HepG2 (cell line): ENCODE data around the gene CNN3. TPM values are rescaled to one million over a fixed set of nuclear protein-coding genes. Genes with fewer than 3 reads are reported as not detected.
A peak's percentile ranks its signal among the peaks of the same experiment; 100 is the strongest.

Source experiments
- CREM ChIP-seq, 2 experiments: sonication (generic) in 1 of 2; formaldehyde crosslinking in 1 of 2; IDR thresholded peaks; 2 replicates each; pipeline versions ENCODE4 v1.4.0 to v1.6.1; 2016 to 2020; ENCODE audit warnings: antibody characterized with exemption in 1 of 2, mild to moderate bottlenecking in 1 of 2, missing genetic modification reagents in 1 of 2
- ETV5 ChIP-seq: IDR thresholded peaks from 2 replicates; pipeline ENCODE4 v1.6.1; 2018; ENCODE audit warnings: missing biosample characterization, missing genetic modification reagents, inconsistent platforms, borderline replicate concordance
- JUN ChIP-seq: sonication (generic); formaldehyde crosslinking; IDR thresholded peaks from 2 replicates; pipeline ENCODE4 v1.4.0; 2020; ENCODE audit warnings: mild to moderate bottlenecking, missing genetic modification reagents
- KLF16 ChIP-seq, 2 experiments: sonication (generic) in 1 of 2; formaldehyde crosslinking in 1 of 2; IDR thresholded peaks; 2 replicates each; pipeline versions ENCODE4 v1.6.1 to v1.8.0; 2016 to 2023; ENCODE audit warnings: missing genetic modification reagents in 2 of 2, missing compliant biosample characterization in 1 of 2
- NCOA2 ChIP-seq: sonication (generic); formaldehyde crosslinking; IDR thresholded peaks from 2 replicates; pipeline ENCODE4 v1.8.0; 2022; ENCODE audit warnings: inconsistent platforms
- NFKB2 ChIP-seq: sonication (generic); formaldehyde crosslinking; IDR thresholded peaks from 2 replicates; pipeline ENCODE4 v1.4.0; 2020; ENCODE audit warnings: missing genetic modification reagents, borderline replicate concordance
- RARA ChIP-seq: IDR thresholded peaks from 2 replicates; pipeline ENCODE4 v1.6.1; 2016; ENCODE audit warnings: missing genetic modification reagents, missing compliant biosample characterization
- SAP130 ChIP-seq: IDR thresholded peaks from 2 replicates; pipeline ENCODE4 v1.6.1; 2016; ENCODE audit warnings: low read depth
- SKI ChIP-seq: fragments of 450-650 bp; IDR thresholded peaks from one replicate; pipeline ENCODE4 v1.6.1; 2018; ENCODE audit warnings: mild to moderate bottlenecking; ENCODE audit not compliant: partially characterized antibody
- TMF1 ChIP-seq: sonication (generic); formaldehyde crosslinking; IDR thresholded peaks from 2 replicates; pipeline ENCODE4 v1.8.1; 2022; ENCODE audit warnings: low read depth, missing genetic modification reagents
- YEATS4 ChIP-seq: sonication (generic); formaldehyde crosslinking; IDR thresholded peaks from 2 replicates; pipeline ENCODE4 v1.4.0; 2020; ENCODE audit warnings: missing genetic modification reagents, borderline replicate concordance
- YY1 ChIP-seq: IDR thresholded peaks from 2 replicates; pipeline ENCODE4 v1.6.1; 2011; ENCODE audit warnings: low read length, low read depth, moderate library complexity, mild to moderate bottlenecking; ENCODE audit not compliant: insufficient read depth, insufficient replicate concordance
- ZMYM4 ChIP-seq: sonication (generic); formaldehyde crosslinking; IDR thresholded peaks from 2 replicates; pipeline ENCODE4 v1.8.1; 2023; ENCODE audit warnings: mild to moderate bottlenecking, missing genetic modification reagents
- ZNF224 ChIP-seq: sonication (generic); formaldehyde crosslinking; IDR thresholded peaks from 2 replicates; pipeline ENCODE4 v1.5.0; 2020; ENCODE audit warnings: mild to moderate bottlenecking, missing genetic modification reagents
- ZNF256 ChIP-seq: sonication (generic); formaldehyde crosslinking; conservative IDR thresholded peaks from 2 replicates; pipeline ENCODE4 v1.4.0; 2020; ENCODE audit warnings: missing genetic modification reagents
- ZNF382 ChIP-seq: sonication (generic); formaldehyde crosslinking; IDR thresholded peaks from 2 replicates; pipeline ENCODE4 v1.5.0; 2020; ENCODE audit warnings: missing genetic modification reagents, mild to moderate bottlenecking, borderline replicate concordance
- ZNF773 ChIP-seq: sonication (generic); formaldehyde crosslinking; IDR thresholded peaks from 2 replicates; pipeline ENCODE4 v1.4.0; 2020; ENCODE audit warnings: missing genetic modification reagents, borderline replicate concordance
- ZNF883 ChIP-seq: sonication (generic); formaldehyde crosslinking; IDR thresholded peaks from 2 replicates; pipeline ENCODE4 v1.5.1; 2020; ENCODE audit warnings: mild to moderate bottlenecking, missing genetic modification reagents; ENCODE audit errors: not compliant biosample characterization
- ZNF891 ChIP-seq: sonication (generic); formaldehyde crosslinking; IDR thresholded peaks from 2 replicates; pipeline ENCODE4 v1.5.0; 2020; ENCODE audit warnings: mild to moderate bottlenecking, missing genetic modification reagents
- polyA plus RNA-seq, 8 experiments: library from polyadenylated mRNA; depleted of rRNA in 3 of 8; stranded (reverse) in 7 of 8; unstranded in 1 of 8; fragments of >200 nt; fragmentation: Illumina TruSeq in 4 of 8; extraction: Trizol in 4 of 8; gene quantifications; 2 replicates each; pipeline versions ENCODE4 v1.2.1 to v1.2.3, GENCODE V29; 2011 to 2016; ENCODE audit warnings: low read depth in 4 of 8, missing spikeins in 1 of 8, mixed read lengths in 1 of 8; ENCODE audit not compliant: insufficient read depth in 1 of 8
- total RNA-seq, 5 experiments: library from RNA; depleted of rRNA; stranded (reverse); fragments of >200 nt; fragmentation: Illumina TruSeq; extraction: Trizol; gene quantifications; 2 replicates each; pipeline ENCODE4 v1.2.3, GENCODE V29; 2016; ENCODE audit warnings: low read depth in 1 of 5
- TF ChIP-seq, protein P1 (sequence below): IDR thresholded peaks from 2 replicates; pipeline ENCODE4 v1.6.1; 2016; ENCODE audit warnings: low read depth, missing genetic modification reagents, missing compliant biosample characterization
- TF ChIP-seq, protein P2 (sequence below): IDR thresholded peaks from 2 replicates; pipeline ENCODE4 v1.6.1; 2012; ENCODE audit warnings: inconsistent platforms
- TF ChIP-seq, protein P3 (sequence below): sonication (generic); formaldehyde crosslinking; IDR thresholded peaks from 2 replicates; pipeline ENCODE4 v1.5.0; 2020; ENCODE audit warnings: mild to moderate bottlenecking, missing genetic modification reagents

Gene CNN3
- total and polyA plus RNA-seq, 2 of the 13 experiments (the other 11 are each of a cell fraction or from before 2014, with no cell fraction given): 113 to 223 TPM

DNA sequence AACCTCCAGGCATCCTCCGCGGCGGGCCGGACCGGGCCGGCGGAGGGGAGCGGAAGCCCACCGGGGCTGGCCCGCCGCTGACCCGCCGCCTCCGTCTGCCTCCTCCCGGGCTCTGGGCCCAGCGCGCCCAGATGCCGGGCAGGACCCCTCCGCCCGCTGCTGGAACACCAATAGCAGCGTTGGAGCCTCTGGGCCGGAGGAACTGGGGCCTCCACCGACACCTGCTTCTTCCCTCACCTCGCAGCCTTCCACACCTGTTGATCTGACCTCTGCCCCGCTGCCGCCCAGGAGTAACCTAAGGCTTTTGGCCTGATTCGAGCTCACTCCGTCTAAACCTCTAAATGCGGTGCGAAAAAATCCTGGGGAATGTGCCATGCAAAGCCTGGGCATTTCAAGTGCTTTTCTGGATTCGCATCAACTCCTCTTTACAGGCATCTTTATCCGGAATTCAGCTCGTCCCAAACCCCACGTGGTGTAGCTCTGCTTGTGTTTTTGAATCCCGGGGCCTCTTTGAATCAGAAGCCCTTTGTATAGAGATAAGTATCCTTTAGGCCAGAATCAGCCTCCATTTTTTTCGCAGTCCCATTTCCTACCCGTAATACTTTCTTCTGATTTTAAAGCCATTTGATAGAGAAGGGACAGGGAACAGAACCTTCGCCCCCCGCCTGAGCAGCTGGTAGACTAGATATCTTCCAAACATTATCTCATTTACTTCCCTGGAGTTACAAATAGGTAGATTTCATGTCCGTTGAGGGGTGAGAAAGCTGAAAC is 680 bp upstream of the CNN3 start (continued):
- peak; percentile 17; the same call in 1 of the 2 replicates for TF ChIP-seq CREM (IDR thresholded peaks at IDR 0.05)
- TF ChIP-seq CREM (CRISPR knock-in tag; IDR thresholded peaks at IDR 0.05): no peak
- TF ChIP-seq ZNF382: no peak
- TF ChIP-seq ZNF883: peak; percentile 48
- TF ChIP-seq, protein P1, sequence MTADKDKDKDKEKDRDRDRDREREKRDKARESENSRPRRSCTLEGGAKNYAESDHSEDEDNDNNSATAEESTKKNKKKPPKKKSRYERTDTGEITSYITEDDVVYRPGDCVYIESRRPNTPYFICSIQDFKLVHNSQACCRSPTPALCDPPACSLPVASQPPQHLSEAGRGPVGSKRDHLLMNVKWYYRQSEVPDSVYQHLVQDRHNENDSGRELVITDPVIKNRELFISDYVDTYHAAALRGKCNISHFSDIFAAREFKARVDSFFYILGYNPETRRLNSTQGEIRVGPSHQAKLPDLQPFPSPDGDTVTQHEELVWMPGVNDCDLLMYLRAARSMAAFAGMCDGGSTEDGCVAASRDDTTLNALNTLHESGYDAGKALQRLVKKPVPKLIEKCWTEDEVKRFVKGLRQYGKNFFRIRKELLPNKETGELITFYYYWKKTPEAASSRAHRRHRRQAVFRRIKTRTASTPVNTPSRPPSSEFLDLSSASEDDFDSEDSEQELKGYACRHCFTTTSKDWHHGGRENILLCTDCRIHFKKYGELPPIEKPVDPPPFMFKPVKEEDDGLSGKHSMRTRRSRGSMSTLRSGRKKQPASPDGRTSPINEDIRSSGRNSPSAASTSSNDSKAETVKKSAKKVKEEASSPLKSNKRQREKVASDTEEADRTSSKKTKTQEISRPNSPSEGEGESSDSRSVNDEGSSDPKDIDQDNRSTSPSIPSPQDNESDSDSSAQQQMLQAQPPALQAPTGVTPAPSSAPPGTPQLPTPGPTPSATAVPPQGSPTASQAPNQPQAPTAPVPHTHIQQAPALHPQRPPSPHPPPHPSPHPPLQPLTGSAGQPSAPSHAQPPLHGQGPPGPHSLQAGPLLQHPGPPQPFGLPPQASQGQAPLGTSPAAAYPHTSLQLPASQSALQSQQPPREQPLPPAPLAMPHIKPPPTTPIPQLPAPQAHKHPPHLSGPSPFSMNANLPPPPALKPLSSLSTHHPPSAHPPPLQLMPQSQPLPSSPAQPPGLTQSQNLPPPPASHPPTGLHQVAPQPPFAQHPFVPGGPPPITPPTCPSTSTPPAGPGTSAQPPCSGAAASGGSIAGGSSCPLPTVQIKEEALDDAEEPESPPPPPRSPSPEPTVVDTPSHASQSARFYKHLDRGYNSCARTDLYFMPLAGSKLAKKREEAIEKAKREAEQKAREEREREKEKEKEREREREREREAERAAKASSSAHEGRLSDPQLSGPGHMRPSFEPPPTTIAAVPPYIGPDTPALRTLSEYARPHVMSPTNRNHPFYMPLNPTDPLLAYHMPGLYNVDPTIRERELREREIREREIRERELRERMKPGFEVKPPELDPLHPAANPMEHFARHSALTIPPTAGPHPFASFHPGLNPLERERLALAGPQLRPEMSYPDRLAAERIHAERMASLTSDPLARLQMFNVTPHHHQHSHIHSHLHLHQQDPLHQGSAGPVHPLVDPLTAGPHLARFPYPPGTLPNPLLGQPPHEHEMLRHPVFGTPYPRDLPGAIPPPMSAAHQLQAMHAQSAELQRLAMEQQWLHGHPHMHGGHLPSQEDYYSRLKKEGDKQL: peak; percentile 9; the same call in 1 of the 2 replicates
- peak; percentile 84; the same call in 1 of the 2 replicates for TF ChIP-seq YEATS4 (CRISPR knock-in tag)
- 0 out of 2 replicates have a peak, but pooled peaks have one; percentile 22 for TF ChIP-seq ZNF256 (CRISPR knock-in tag)
- 0 out of 2 replicates have a peak, but pooled peaks have one; percentile 54 for TF ChIP-seq ZNF773 (CRISPR knock-in tag)
- peak; percentile 7; the same call in 1 of the 2 replicates for TF ChIP-seq ETV5 (CRISPR knock-in tag)
- TF ChIP-seq RARA: 0 out of 2 replicates have a peak, but pooled peaks have one; percentile 3
- TF ChIP-seq, protein P2, sequence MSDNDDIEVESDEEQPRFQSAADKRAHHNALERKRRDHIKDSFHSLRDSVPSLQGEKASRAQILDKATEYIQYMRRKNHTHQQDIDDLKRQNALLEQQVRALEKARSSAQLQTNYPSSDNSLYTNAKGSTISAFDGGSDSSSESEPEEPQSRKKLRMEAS: peak; percentile 68
- peak; percentile 43; the same call in 1 of the 2 replicates for TF ChIP-seq ZMYM4 (CRISPR knock-in tag)
- peak; percentile 6 for TF ChIP-seq SKI
- TF ChIP-seq NCOA2 (CRISPR knock-in tag): 0 out of 2 replicates have a peak, but pooled peaks have one; percentile 4
- TF ChIP-seq NFKB2 (CRISPR knock-in tag): 0 out of 2 replicates have a peak, but pooled peaks have one; percentile 45
- TF ChIP-seq YY1: peak; percentile 11
- TF ChIP-seq ZNF224 (CRISPR knock-in tag): 0 out of 2 replicates have a peak, but pooled peaks have one; percentile 50
- TF ChIP-seq TMF1 (CRISPR knock-in tag): no peak
- TF ChIP-seq, protein P3, sequence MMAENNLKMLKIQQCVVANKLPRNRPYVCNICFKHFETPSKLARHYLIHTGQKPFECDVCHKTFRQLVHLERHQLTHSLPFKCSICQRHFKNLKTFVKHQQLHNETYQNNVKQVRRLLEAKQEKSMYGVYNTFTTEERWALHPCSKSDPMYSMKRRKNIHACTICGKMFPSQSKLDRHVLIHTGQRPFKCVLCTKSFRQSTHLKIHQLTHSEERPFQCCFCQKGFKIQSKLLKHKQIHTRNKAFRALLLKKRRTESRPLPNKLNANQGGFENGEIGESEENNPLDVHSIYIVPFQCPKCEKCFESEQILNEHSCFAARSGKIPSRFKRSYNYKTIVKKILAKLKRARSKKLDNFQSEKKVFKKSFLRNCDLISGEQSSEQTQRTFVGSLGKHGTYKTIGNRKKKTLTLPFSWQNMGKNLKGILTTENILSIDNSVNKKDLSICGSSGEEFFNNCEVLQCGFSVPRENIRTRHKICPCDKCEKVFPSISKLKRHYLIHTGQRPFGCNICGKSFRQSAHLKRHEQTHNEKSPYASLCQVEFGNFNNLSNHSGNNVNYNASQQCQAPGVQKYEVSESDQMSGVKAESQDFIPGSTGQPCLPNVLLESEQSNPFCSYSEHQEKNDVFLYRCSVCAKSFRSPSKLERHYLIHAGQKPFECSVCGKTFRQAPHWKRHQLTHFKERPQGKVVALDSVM (CRISPR knock-in tag): peak; percentile 82; the same call in 1 of the 2 replicates
- TF ChIP-seq SAP130 (CRISPR knock-in tag): peak; percentile 15; the same call in 1 of the 2 replicates
- TF ChIP-seq ZNF891 (CRISPR knock-in tag): no peak
- 0 out of 2 replicates have a peak, but pooled peaks have one; percentile 15 for TF ChIP-seq JUN (CRISPR knock-in tag)
- TF ChIP-seq KLF16 (CRISPR knock-in tag; IDR thresholded peaks at IDR 0.05): peak in 1 of 2 experiments; percentile 17; a peak in 1 of 4 replicates
